ENCODE results near the gene STK32B. TPM values are rescaled to one million over a fixed set of nuclear protein-coding genes. Genes with fewer than 3 reads are reported as not detected.

STK32B gene
- total RNA-seq, 1 experiment from 2014 or later: 11.6 TPM

GRCh38 chr4:5497489-5497888 is 446.2 kb downstream of the STK32B start:
- no TSS peak for BruUV-seq (replicated peaks)
- POLR2A ChIA-PET: no interaction called here

GRCh38 chr4:5500165-5500564 is 448.9 kb downstream of the STK32B start:
- no TSS peak for BruUV-seq (replicated peaks)
- in situ Hi-C loops (cut with HindIII; ENCODE audit: low pct_unique_long_range_greater_than_20kb, low sequenced_read_pairs): no loop called here
- CTCF ChIA-PET: no interaction called here

More at GRCh38 chr4:5497489-5497888, 446.2 kb downstream of the STK32B start:
- ATAC-seq (no peak), DNase-seq (ENCODE audit: low read depth, low spot score) (no peak)
- no peaks in the 10 kb centered on the region for H3K4me1 ChIP-seq (ENCODE audit: control insufficient read depth, insufficient read depth, low read length)
- H3K4me3 ChIP-seq (ENCODE audit: low read depth in 2 of 2, low read length in 2 of 2): no peak overlapping the region
- TF ChIP-seq TCF7L2 (IDR thresholded peaks at IDR 0.05; ENCODE audit: low read depth, low read length) (no peak), SIN3A (IDR thresholded peaks at IDR 0.05; ENCODE audit: borderline replicate concordance, insufficient read depth, low read depth, low read length) (no peak), REST (IDR thresholded peaks at IDR 0.05; ENCODE audit: insufficient read depth in 1 of 2, low read depth in 2 of 2, low read length in 1 of 2) (no peak), POLR2AphosphoS5 (IDR thresholded peaks at IDR 0.05; ENCODE audit: low read depth, low read length) (no peak), CTCF (IDR thresholded peaks at IDR 0.05) (no peak)
- CTCF ChIA-PET: no interaction called here
- H3K27ac ChIP-seq (ENCODE audit: low read length): no peak overlapping the region
- in situ Hi-C loops (cut with HindIII; ENCODE audit: low pct_unique_long_range_greater_than_20kb, low sequenced_read_pairs) (no loop called here), intact Hi-C loops (cut with micrococcal nuclease; ENCODE audit: unreplicated experiment) (no loop called here)
- no peaks in the 10 kb centered on the region for H3K36me3 ChIP-seq (ENCODE audit: control insufficient read depth, insufficient read depth, low read length)
- H3K27me3 ChIP-seq (ENCODE audit: control insufficient read depth, insufficient read depth, low read length): no peaks in the 10 kb centered on the region
- H3K9me3 ChIP-seq (ENCODE audit: control insufficient read depth, insufficient read depth, low read depth, low read length): no peaks in the 10 kb centered on the region

More at GRCh38 chr4:5500165-5500564, 448.9 kb downstream of the STK32B start:
- ATAC-seq (no peak), DNase-seq (ENCODE audit: low read depth, low spot score) (no peak)
- TF ChIP-seq SIN3A (IDR thresholded peaks at IDR 0.05; ENCODE audit: borderline replicate concordance, insufficient read depth, low read depth, low read length) (no peak), CTCF (IDR thresholded peaks at IDR 0.05) (no peak), POLR2AphosphoS5 (IDR thresholded peaks at IDR 0.05; ENCODE audit: low read depth, low read length) (no peak), REST (IDR thresholded peaks at IDR 0.05; ENCODE audit: insufficient read depth in 1 of 2, low read depth in 2 of 2, low read length in 1 of 2) (no peak), TCF7L2 (IDR thresholded peaks at IDR 0.05; ENCODE audit: low read depth, low read length) (no peak)
- no peaks in the 10 kb centered on the region for H3K9me3 ChIP-seq (ENCODE audit: control insufficient read depth, insufficient read depth, low read depth, low read length)
- H3K27ac ChIP-seq (ENCODE audit: low read length): no peak overlapping the region
- no peaks in the 10 kb centered on the region for H3K4me1 ChIP-seq (ENCODE audit: control insufficient read depth, insufficient read depth, low read length)
- no peak overlapping the region for H3K4me3 ChIP-seq (ENCODE audit: low read depth in 2 of 2, low read length in 2 of 2)
- POLR2A ChIA-PET: no interaction called here
- intact Hi-C loops (cut with micrococcal nuclease; ENCODE audit: unreplicated experiment): no loop called here
- no peaks in the 10 kb centered on the region for H3K36me3 ChIP-seq (ENCODE audit: control insufficient read depth, insufficient read depth, low read length)
- H3K27me3 ChIP-seq (ENCODE audit: control insufficient read depth, insufficient read depth, low read length): no peaks in the 10 kb centered on the region

Data from Panc1 (cell line).